VCaP (cell line): ENCODE measurements around the gene WAC.
"Not testable (repeated sequence)": the region's sequence is repeated elsewhere in the genome, so short reads cannot be mapped to it uniquely, and the experiment has no call there.

Experiments used
- H3K27ac ChIP-seq: fragments of 450-650 bp; 2 replicates; pipeline ENCODE4 v1.5.1; 2017
- CTCF ChIP-seq: fragments of 450-650 bp; conservative IDR thresholded peaks from 2 replicates; pipeline ENCODE4 v1.5.1; 2017; ENCODE audit warnings: mild to moderate bottlenecking, moderate library complexity

Gene WAC

DNA sequence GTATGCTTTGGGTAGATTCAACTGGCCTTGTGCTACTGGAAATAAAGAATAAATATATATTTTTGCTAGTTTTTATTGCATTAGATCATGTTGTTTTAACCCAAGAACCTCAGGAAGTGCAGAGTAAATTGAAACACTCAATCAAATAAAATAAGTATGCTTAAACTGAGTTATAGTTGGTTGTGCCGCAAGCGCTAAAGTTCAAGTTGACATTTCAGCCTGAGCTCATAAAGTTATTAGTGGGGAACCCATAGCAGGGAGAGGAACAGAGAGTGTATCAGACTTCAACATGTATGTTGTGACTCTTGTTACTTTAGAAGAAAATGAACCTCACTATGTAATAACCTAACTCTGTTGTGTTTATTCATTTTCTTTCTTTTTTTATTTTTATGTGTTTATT is 119.2 kb downstream of the WAC start:
- TF ChIP-seq CTCF = no peak
- H3K27ac ChIP-seq = no peak overlapping the region

- H3K27ac ChIP-seq = no peak overlapping the region
- TF ChIP-seq CTCF = no peak
Observed at GRCh38 chr10:28652703-28653102, 119.8 kb downstream of the WAC start.

- H3K27ac ChIP-seq = not testable (repeated sequence)
Observed at GRCh38 chr10:28658824-28659223, 125.9 kb downstream of the WAC start.

GRCh38 chr10:28661035-28661434 is 128.1 kb downstream of the WAC start:
- no peak overlapping the region for H3K27ac ChIP-seq
- TF ChIP-seq CTCF = no peak

DNA sequence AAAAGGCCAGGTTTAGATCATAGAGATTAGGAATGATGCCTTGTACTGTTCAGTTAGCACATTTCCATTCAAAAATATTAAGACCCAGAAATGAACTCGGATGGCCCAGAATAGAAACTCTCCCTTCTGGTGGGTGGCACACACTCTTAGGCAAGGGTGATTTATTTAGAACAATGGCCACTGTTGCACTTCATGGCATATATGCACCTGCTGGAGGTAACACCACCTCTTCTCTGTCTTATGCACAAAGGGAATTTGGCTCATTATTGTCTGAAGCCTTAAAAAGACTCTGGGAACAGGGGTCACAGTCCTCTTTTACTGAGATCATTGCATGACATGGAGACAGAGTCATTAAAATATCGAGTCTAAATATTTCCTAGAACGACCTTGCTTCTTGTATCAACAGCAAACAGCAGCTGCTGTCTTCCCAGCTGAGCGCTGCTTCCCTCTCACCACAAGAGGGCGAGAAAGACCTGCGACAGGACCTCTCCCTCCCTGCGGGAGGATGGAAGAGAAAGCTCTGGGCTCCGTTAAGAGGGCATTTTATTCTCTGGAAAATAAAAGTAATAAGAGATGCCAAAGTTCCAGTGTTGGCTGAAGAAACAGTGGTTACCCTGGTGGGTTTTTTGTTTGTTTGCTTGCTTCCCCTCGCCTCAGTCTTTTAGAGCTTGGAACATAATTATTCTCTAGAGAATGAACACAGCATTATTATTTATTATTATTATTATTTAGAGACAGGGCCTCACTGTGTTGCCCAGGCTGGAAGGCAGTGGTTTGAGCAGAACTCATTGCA is 130.9 kb downstream of the WAC start:
- no peak overlapping the region for H3K27ac ChIP-seq
- peak; percentile 97 for TF ChIP-seq CTCF

DNA sequence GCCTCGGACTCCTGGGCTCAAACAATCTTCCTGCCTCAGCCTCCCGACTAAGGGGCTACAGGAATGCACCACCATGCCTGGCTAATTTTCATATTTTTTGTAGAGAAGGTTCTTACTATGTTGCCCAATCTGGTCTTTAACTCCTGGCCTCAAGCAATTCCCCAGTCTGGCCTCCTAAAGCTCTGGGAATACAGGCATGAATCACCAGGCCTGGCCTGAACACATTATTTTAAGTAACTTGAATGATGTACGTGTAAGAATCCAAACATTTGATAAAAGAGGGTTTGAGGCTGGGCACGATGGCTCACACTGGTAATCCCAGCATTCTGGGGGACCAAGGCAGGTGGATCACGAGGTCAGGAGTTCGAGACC is 131.4 kb downstream of the WAC start:
- TF ChIP-seq CTCF = no peak
- H3K27ac ChIP-seq = no peak overlapping the region

GRCh38 chr10:28666751-28667467 is 134.0 kb downstream of the WAC start:
- TF ChIP-seq CTCF = no peak
- H3K27ac ChIP-seq = no peak overlapping the region
